HG02798 (cell line): ENCODE data around the gene FSIP2.

Experiments
- ATAC-seq: cut with Tn5 transposase; IDR thresholded peaks from one replicate; pipeline ENCODE4 v1.9.1; 2021; ENCODE audit warnings: mild to moderate bottlenecking; ENCODE audit not compliant: unreplicated experiment, poor library complexity

Gene FSIP2

DNA sequence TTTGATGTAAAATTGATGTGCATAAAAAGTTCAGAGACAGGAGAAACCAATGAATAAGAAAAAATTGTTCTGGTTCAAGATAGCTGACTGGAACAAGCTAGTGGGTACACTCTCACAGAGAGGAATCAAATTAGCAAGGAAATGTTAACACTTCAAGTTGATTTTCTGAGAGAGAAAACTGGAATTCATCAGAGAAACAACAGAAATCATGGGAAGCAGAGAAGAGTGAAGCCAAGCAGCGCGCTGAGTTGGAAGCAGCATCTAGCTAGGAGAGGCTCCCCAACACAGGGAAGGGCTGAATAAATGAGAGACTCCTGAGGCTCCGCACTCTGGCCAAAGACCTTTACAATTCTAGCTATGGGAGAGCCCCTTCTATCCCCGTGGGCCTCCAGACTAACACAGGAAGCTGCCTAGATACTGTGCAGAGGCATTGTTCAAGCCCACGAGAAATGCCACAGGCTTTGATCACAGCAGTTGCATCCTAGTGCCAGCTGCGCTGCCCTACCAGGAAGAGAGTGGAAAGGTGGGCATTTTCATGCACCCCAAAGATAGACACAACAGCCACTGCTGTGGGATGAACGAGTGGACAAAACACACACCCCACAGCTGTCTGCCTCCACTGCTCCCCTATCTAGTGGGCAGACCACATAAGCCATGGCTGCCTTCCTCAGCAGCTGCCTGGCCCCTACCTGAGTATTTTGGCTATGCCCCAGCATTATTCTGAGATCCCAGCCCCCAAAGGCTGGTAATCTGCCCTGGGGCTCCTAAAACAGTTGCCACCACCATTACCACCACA lies 136.7 kb downstream of the FSIP2 start:
- no peak for ATAC-seq

DNA sequence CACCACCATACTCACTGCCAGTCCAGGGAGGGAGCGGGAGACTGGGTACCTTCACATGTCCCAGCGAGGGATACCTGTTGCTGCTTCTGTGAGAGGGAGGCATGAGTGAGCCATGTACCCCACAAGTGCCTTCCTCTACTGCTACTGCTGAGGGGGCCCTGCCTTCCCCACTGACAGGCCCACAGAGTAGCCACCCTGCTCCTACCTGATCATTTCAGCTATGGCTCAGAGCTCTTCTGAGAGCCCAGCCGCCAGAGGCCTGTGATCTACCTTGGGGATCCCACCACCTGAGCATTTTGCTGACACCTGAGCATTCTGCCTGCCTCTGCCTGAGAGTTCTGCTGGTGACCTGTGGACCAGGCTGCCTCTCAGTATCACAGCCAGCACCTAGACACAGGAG lies 137.6 kb downstream of the FSIP2 start:
- no peak for ATAC-seq

DNA sequence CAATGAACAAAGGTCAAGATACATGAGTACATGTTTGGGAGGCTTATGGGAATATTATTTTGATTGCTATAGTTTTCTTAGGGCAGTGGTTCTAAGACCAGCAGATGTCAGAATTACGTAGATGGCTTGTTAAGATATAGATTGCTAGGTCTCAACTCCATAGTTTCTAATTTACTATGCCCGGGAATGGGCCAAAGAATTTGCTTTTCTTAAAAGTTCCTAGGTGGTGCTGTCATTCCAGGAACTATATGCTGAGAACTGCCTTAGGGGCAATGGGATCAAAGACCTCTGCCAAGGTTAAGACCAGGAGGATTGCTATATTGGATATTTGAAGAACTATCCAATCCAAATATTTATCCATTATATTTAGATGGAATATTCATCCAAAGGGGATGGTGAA lies 141.8 kb downstream of the FSIP2 start:
- ATAC-seq = no peak
